ENCODE measurements around the gene DUSP6. TPM values are rescaled to one million over a fixed set of nuclear protein-coding genes. Genes with fewer than 3 reads are reported as not detected.

DUSP6 gene
- total RNA-seq, 2 donors from 2014 or later = 25.7 to 54.1 TPM

- no peaks in the 10 kb centered on the region for H3K9me3 ChIP-seq
- no peak for TF ChIP-seq CTCF (IDR thresholded peaks at IDR 0.05)
- H3K27ac ChIP-seq = no peak overlapping the region
- DNase-seq (ENCODE audit: low spot score) = no peak
- no peaks in the 10 kb centered on the region for H3K36me3 ChIP-seq
- H3K4me3 ChIP-seq = no peak overlapping the region
- no peaks in the 10 kb centered on the region for H3K27me3 ChIP-seq
- no peaks in the 10 kb centered on the region for H3K4me1 ChIP-seq
These were observed 42.5 kb downstream of the DUSP6 start for GRCh38 chr12:89309815-89310214.

GRCh38 chr12:89309440-89309802 is 42.9 kb downstream of the DUSP6 start:
- DNase-seq (ENCODE audit: low spot score) = no peak
- no peak for TF ChIP-seq CTCF (IDR thresholded peaks at IDR 0.05)

GRCh38 chr12:89307474-89308253 is 44.6 kb downstream of the DUSP6 start:
- Histone ChIP-seq H3K36me3 (no peaks in the 10 kb centered on the region), H3K27me3 (no peaks in the 10 kb centered on the region), H3K27ac (no peak overlapping the region), H3K9me3 (no peaks in the 10 kb centered on the region), H3K4me3 (no peak overlapping the region), H3K4me1 (no peaks in the 10 kb centered on the region)
- DNase-seq (ENCODE audit: low spot score) = no peak
- no peak for TF ChIP-seq CTCF (IDR thresholded peaks at IDR 0.05)

More at GRCh38 chr12:89309440-89309802, 42.9 kb downstream of the DUSP6 start:
- Histone ChIP-seq H3K27ac (no peak overlapping the region), H3K4me1 (no peaks in the 10 kb centered on the region), H3K4me3 (no peak overlapping the region), H3K9me3 (no peaks in the 10 kb centered on the region), H3K36me3 (no peaks in the 10 kb centered on the region), H3K27me3 (no peaks in the 10 kb centered on the region)

GRCh38 chr12:89306827-89307473 is 45.4 kb downstream of the DUSP6 start:
- H3K27ac ChIP-seq = no peak overlapping the region
- no peaks in the 10 kb centered on the region for H3K36me3 ChIP-seq
- no peaks in the 10 kb centered on the region for H3K27me3 ChIP-seq
- H3K4me1 ChIP-seq = no peaks in the 10 kb centered on the region
- DNase-seq (ENCODE audit: low spot score) = no peak
- H3K9me3 ChIP-seq = no peaks in the 10 kb centered on the region
- H3K4me3 ChIP-seq = no peak overlapping the region
- TF ChIP-seq CTCF (IDR thresholded peaks at IDR 0.05) = no peak

- Histone ChIP-seq H3K27ac (no peak overlapping the region), H3K36me3 (no peaks in the 10 kb centered on the region)
- TF ChIP-seq CTCF (IDR thresholded peaks at IDR 0.05) = no peak
These were observed 46.9 kb downstream of the DUSP6 start for GRCh38 chr12:89305373-89305772.

More at GRCh38 chr12:89305373-89305772, 46.9 kb downstream of the DUSP6 start:
- Histone ChIP-seq H3K4me3 (no peak overlapping the region), H3K27me3 (no peaks in the 10 kb centered on the region), H3K4me1 (no peaks in the 10 kb centered on the region), H3K9me3 (no peaks in the 10 kb centered on the region)
- DNase-seq (ENCODE audit: low spot score) = no peak

All from right atrium auricular region (tissue), 2 donors.